Adrenal gland (tissue), 12 donors: ENCODE data around the gene MROH9. TPM values are rescaled to one million over a fixed set of nuclear protein-coding genes. Genes with fewer than 3 reads are reported as not detected.
"Not testable (repeated sequence)": the region's sequence is repeated elsewhere in the genome, so short reads cannot be mapped to it uniquely, and the experiment has no call there.

ENCODE experiments used
- DNase-seq, 7 donors: peaks; one replicate each; pipeline ENCODE4 v3.0.0-alpha.2; 2019 to 2020
- H3K27ac ChIP-seq, 5 donors: fragments of 200-600 bp; sonication (generic) in 4 of 5; 1 replicate in 3 of 5; 2 replicates in 2 of 5; pipeline versions ENCODE4 v1.5.1 to v1.8.0; 2016 to 2020; ENCODE audit warnings: mild to moderate bottlenecking in 1 of 5
- H3K27me3 ChIP-seq: fragments of 200-600 bp; 2 replicates; pipeline ENCODE4 v1.8.0; 2021
- H3K36me3 ChIP-seq, 2 donors: fragments of 200-600 bp; replicated peaks in 1 of 2; 1 replicate in 1 of 2; 2 replicates in 1 of 2; pipeline versions ENCODE4 v1.5.1 to v1.8.0; 2018 to 2022
- H3K4me1 ChIP-seq, 2 donors: fragments of 200-600 bp; replicated peaks in 1 of 2; 1 replicate in 1 of 2; 2 replicates in 1 of 2; pipeline versions ENCODE4 v1.5.1 to v1.8.0; 2018 to 2021
- H3K4me3 ChIP-seq, 4 donors: fragments of 200-600 bp; sonication (generic) in 3 of 4; one replicate each; pipeline ENCODE4 v1.5.1; 2016 to 2018
- H3K9me3 ChIP-seq, 3 donors: fragments of 200-600 bp; sonication (generic) in 1 of 3; replicated peaks in 1 of 3; 1 replicate in 2 of 3; 2 replicates in 1 of 3; pipeline versions ENCODE4 v1.5.1 to v1.8.0; 2016 to 2021
- CTCF ChIP-seq, 6 experiments: fragments of 450-650 bp in 4 of 6; fragments of 200-600 bp in 2 of 6; sonication (generic) in 1 of 6; IDR thresholded peaks; 1 replicate in 5 of 6; 2 replicates in 1 of 6; pipeline versions ENCODE4 v1.5.1 to v1.8.0; 2016 to 2021; ENCODE audit warnings: antibody characterized with exemption in 6 of 6, mild to moderate bottlenecking in 2 of 6, moderate library complexity in 1 of 6
- POLR2A ChIP-seq, 2 donors: fragments of 450-650 bp; IDR thresholded peaks; one replicate each; pipeline ENCODE4 v1.6.1; 2017; ENCODE audit warnings: antibody characterized with exemption in 2 of 2, mild to moderate bottlenecking in 2 of 2, moderate library complexity in 1 of 2
- WGBS, 4 donors: extraction: QIAGEN DNeasy Blood & Tissue Kit in 2 of 4; methylation state at CpG; one replicate each; pipeline versions ENCODE4 v1.1.5 to v1.1.7; 2013 to 2017; 5-methylcytosine and 5-hydroxymethylcytosine counted together
- intact Hi-C, 2 donors: fragments of 100-400 bp; cut with DNase I; formaldehyde crosslinking; loops; one replicate each; pipeline versions ENCODE4 v1.14.1 to v1.15.0; 2022 to 2023
- polyA plus RNA-seq, 3 donors: library from polyadenylated mRNA; stranded (reverse); fragments of 200-250 nt in 2 of 3; fragments of 350-450 nt in 1 of 3; fragmentation: Illumina TruSeq in 1 of 3; extraction: RNeasy Lipid Tissue Mini Kit (QIAGEN cat#74804) in 1 of 3; gene quantifications; one replicate each; pipeline ENCODE4 v1.2.3, GENCODE V29; 2013 to 2014
- total RNA-seq, 9 donors: library from RNA; depleted of rRNA in 4 of 9; stranded (reverse); fragments of >200 nt in 4 of 9; fragments of 120-200 nt in 1 of 9; fragmentation: NEBNext Ultra II Directional in 1 of 9; extraction: Animal tissue kit (Norgen Biotek cat#: 25700) in 1 of 9; gene quantifications; one replicate each; pipeline versions ENCODE4 v1.1.0 to v1.2.4, GENCODE V29; 2013 to 2023
- donor health status: healthy with polysubstance abuse.
- donor health status: Bipolar disorder and iron deficiency.
- donor health status: DM: yes; HTN: yes; CAD: no.
- donor health status: DM: no; HTN: no; CAD: no.
- donor health status: DM: no; HTN: no; CAD: no.
- donor health status: DM: yes; HTN: yes; CAD: no.

MROH9 gene
- total and polyA plus RNA-seq, 12 donors, result not detected

GRCh38 chr1:170939476-170939875 is 4.1 kb downstream of the MROH9 start:
- no peak overlapping the region for H3K27ac ChIP-seq
- no peaks in the 10 kb centered on the region for H3K9me3 ChIP-seq
- 80 to 86% (median 82%) methylated on average over 2 of the region's 2 CpGs for WGBS, 4 donors
- no peaks in the 10 kb centered on the region for H3K36me3 ChIP-seq
- intact Hi-C loops, result no loop called here
- no peaks in the 10 kb centered on the region for H3K27me3 ChIP-seq
- DNase-seq, result no peak
- no peak overlapping the region for H3K4me3 ChIP-seq
- H3K4me1 ChIP-seq, result no peaks in the 10 kb centered on the region
- TF ChIP-seq POLR2A (IDR thresholded peaks at IDR 0.05), result no peak
- TF ChIP-seq CTCF (IDR thresholded peaks at IDR 0.05), result no peak

DNA sequence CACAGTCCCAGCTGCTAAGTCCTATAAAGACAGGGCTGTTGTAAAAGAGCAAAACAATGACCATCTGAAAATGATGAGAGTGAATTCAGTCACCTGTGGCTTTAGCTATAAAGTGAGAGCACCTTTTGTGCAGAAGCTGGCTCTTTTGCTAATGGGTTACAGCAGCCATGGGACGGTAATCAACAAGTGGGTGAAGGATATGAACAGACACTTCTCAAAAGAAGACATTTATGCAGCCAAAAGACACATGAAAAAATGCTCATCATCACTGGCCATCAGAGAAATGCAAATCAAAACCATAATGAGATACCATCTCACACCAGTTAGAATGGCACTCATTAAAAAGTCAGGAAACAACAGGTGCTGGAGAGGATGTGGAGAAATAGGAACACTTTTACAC is 16.4 kb downstream of the MROH9 start:
- H3K4me3 ChIP-seq, H3K4me1 ChIP-seq, H3K27ac ChIP-seq, H3K9me3 ChIP-seq, DNase-seq, H3K36me3 ChIP-seq, intact Hi-C loops, H3K27me3 ChIP-seq: not testable (repeated sequence)
- 89 to 98% (median 93%) methylated on average over 1 of the region's 1 CpG for WGBS, 4 donors

- Histone ChIP-seq H3K27ac (no peak overlapping the region), H3K9me3 (no peaks in the 10 kb centered on the region), H3K4me1 (no peaks in the 10 kb centered on the region), H3K27me3 (no peaks in the 10 kb centered on the region), H3K4me3 (no peak overlapping the region), H3K36me3 (no peaks in the 10 kb centered on the region)
- intact Hi-C loops, result no loop called here
- TF ChIP-seq POLR2A (IDR thresholded peaks at IDR 0.05), result no peak
- TF ChIP-seq CTCF (IDR thresholded peaks at IDR 0.05), result no peak
- DNase-seq, result no peak
Observed at GRCh38 chr1:170959385-170959784, 24.1 kb downstream of the MROH9 start.

DNA sequence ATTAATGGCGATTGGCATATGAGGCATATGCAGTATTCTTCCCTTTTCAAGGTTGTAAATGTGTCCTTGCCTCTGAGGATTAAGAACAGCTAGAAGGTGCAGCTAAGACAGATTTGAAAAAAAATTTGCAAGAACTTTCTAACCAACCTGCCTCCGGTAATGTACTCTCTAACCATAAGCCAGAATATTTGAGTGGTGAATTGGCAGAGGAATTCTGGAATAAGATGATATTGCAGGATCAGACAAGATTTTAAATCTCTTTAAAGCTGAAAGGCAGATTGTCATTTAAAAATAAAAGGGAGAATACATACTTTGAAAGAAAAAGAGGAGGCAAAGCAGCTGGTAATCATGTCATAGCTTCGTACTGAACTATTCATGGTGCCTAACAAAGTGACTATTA is 29.2 kb downstream of the MROH9 start:
- Histone ChIP-seq H3K4me3 (no peak overlapping the region), H3K27ac (no peak overlapping the region), H3K9me3 (no peaks in the 10 kb centered on the region), H3K4me1 (no peaks in the 10 kb centered on the region), H3K27me3 (no peaks in the 10 kb centered on the region), H3K36me3 (no peaks in the 10 kb centered on the region)
- WGBS, 4 donors, result 77 to 84% (median 80%) methylated on average over 3 of the region's 3 CpGs
- DNase-seq, result no peak
- intact Hi-C loops, result loop anchor here in 1 of 2 donors (10.0 kb wide), 1 partner anchor 350 kb away; the partner anchor contains the start of gene FMO4
- TF ChIP-seq CTCF (IDR thresholded peaks at IDR 0.05) (no peak), POLR2A (IDR thresholded peaks at IDR 0.05) (no peak)

GRCh38 chr1:170967042-170967910 is 31.9 kb downstream of the MROH9 start:
- TF ChIP-seq POLR2A (IDR thresholded peaks at IDR 0.05) (no peak), CTCF (IDR thresholded peaks at IDR 0.05) (peak; percentile 56 to 73 (median 68))
- DNase-seq, result peak in 3 of 7 donors; percentile 12 to 23 (median 18)
- intact Hi-C loops, result loop anchor here in 1 of 2 donors (5.0 to 10.0 kb wide), 2 partner anchors 260 to 348 kb away; partner anchors contain the start of gene FMO4
- no peaks in the 10 kb centered on the region for H3K27me3 ChIP-seq
- no peaks in the 10 kb centered on the region for H3K9me3 ChIP-seq
- H3K4me3 ChIP-seq, result no peak overlapping the region
- no peaks in the 10 kb centered on the region for H3K36me3 ChIP-seq
- WGBS, 4 donors, result 23 to 25% (median 24%) methylated on average over 5 of the region's 5 CpGs
- no peak overlapping the region for H3K27ac ChIP-seq
- no peaks in the 10 kb centered on the region for H3K4me1 ChIP-seq
